Activated B cell treated with CpG ODN at 0.5 μM for 24 hours (primary cell): Measurements from ENCODE around the gene CEP162. TPM values are rescaled to one million over a fixed set of nuclear protein-coding genes. Genes with fewer than 3 reads are reported as not detected.
"Not testable (repeated sequence)": the region's sequence is repeated elsewhere in the genome, so short reads cannot be mapped to it uniquely, and the experiment has no call there.

Experiments used
- ATAC-seq: fragments of 200-7000 bp; cut with Tn5 transposase; one replicate; pipeline ENCODE4 v1.10.0; 2021; ENCODE audit warnings: low read depth, mild to moderate bottlenecking, moderate library complexity
- CTCF ChIA-PET: fragments of 350-600 bp; sonication (Branson Sonifier 250); formaldehyde crosslinking; loops from one replicate; lab custom pipeline; 2021; ENCODE audit warnings: antibody characterized with exemption; lab: Charles Lee
- POLR2A ChIA-PET: fragments of 350-600 bp; sonication (Branson Sonifier 250); formaldehyde crosslinking; loops from one replicate; lab custom pipeline; 2021; ENCODE audit warnings: antibody characterized with exemption; lab: Charles Lee
- DNase-seq: peaks from one replicate; pipeline ENCODE4 v3.0.0; 2022
- H3K27ac Mint-ChIP-seq: one replicate; pipeline ENCODE4 v1.8.0; 2020; ENCODE audit warnings: mixed read lengths
- H3K27me3 Mint-ChIP-seq: one replicate; pipeline ENCODE4 v1.8.0; 2021; ENCODE audit warnings: mixed read lengths
- H3K36me3 Mint-ChIP-seq: one replicate; pipeline ENCODE4 v1.8.0; 2021; ENCODE audit warnings: low read depth, mixed read lengths
- H3K4me1 Mint-ChIP-seq: one replicate; pipeline ENCODE4 v1.8.0; 2021; ENCODE audit warnings: mixed read lengths
- H3K4me3 Mint-ChIP-seq: one replicate; pipeline ENCODE4 v1.8.0; 2020; ENCODE audit warnings: mild to moderate bottlenecking, mixed read lengths
- H3K9me3 Mint-ChIP-seq: one replicate; pipeline ENCODE4 v1.8.0; 2020; ENCODE audit warnings: mixed read lengths
- intact Hi-C: fragments of 100-400 bp; cut with micrococcal nuclease; formaldehyde crosslinking; loops from one replicate; pipeline ENCODE4 v1.15.1; 2024
- total RNA-seq: library from RNA; stranded (reverse); gene quantifications from 2 replicates; pipeline ENCODE4 v1.2.3, GENCODE V29; 2022
- TF ChIP-seq, protein P1 (sequence below): fragments of 200-600 bp; IDR thresholded peaks from one replicate; pipeline ENCODE4 v1.8.0; 2022; ENCODE audit warnings: antibody characterized with exemption, mild to moderate bottlenecking

The CEP162 gene
- total RNA-seq, 1 donor from 2014 or later = 13.8 TPM

DNA sequence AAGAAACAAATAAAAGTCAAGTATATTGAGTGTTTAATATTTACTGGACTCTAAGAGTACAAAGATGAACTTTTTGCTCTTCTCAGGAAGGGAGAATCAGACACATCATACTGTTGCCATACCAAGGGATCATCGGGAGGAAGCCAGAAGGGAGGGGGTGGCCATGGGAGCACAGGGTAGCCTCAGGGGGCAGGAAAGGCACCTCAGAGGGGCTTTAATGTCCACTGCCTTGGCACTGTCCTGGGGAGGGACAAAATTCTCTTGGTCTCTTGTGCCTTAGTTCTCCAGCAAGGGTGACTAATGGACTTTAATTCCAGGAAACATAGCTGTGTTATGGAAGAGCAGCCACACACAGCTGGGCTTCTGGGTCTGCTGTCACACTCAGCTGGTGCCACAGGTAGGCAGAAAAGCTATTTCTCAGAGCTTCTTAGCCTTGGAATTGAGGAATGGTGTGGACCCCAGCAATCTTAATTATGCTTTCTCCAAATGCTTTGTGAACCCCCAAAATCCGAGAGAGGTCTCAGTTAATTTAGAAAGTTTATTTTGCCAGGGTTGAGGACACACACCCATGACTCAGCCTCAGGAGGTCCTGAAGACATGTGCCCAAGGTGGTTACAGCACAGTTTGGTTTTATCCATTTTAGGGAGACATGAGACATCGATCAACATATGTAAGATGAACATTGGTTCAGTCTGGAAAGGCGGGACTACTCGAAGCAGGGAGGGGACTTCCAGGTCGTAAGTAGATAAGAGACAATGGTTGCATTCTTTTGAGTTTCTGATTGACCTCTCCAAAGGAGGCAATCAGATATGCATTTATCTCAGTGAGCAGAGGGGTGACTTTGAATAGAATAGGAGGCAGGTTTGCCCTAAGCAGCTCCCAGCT lies 140.7 kb downstream of the CEP162 start:
- CTCF ChIA-PET = no interaction called here
- Mint-ChIP-seq H3K4me1 (no peaks in the 10 kb centered on the region), H3K36me3 (no peaks in the 10 kb centered on the region), H3K9me3 (no peaks in the 10 kb centered on the region), H3K27me3 (peaks cover 10% of the 10 kb centered on the region), H3K27ac (no peak overlapping the region), H3K4me3 (no peak overlapping the region)
- ATAC-seq = no peak
- intact Hi-C loops = no loop called here
- TF ChIP-seq, protein P1, sequence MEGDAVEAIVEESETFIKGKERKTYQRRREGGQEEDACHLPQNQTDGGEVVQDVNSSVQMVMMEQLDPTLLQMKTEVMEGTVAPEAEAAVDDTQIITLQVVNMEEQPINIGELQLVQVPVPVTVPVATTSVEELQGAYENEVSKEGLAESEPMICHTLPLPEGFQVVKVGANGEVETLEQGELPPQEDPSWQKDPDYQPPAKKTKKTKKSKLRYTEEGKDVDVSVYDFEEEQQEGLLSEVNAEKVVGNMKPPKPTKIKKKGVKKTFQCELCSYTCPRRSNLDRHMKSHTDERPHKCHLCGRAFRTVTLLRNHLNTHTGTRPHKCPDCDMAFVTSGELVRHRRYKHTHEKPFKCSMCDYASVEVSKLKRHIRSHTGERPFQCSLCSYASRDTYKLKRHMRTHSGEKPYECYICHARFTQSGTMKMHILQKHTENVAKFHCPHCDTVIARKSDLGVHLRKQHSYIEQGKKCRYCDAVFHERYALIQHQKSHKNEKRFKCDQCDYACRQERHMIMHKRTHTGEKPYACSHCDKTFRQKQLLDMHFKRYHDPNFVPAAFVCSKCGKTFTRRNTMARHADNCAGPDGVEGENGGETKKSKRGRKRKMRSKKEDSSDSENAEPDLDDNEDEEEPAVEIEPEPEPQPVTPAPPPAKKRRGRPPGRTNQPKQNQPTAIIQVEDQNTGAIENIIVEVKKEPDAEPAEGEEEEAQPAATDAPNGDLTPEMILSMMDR = no peak
- DNase-seq = no peak
- POLR2A ChIA-PET = no interaction called here

- peaks cover 10% of the 10 kb centered on the region for H3K27me3 Mint-ChIP-seq
- no peak overlapping the region for H3K4me3 Mint-ChIP-seq
- ATAC-seq (no peak), DNase-seq (no peak)
- H3K27ac Mint-ChIP-seq = no peak overlapping the region
- no peaks in the 10 kb centered on the region for H3K36me3 Mint-ChIP-seq
- intact Hi-C loops = no loop called here
- ChIA-PET CTCF (no interaction called here), POLR2A (no interaction called here)
- H3K4me1 Mint-ChIP-seq = no peaks in the 10 kb centered on the region
- H3K9me3 Mint-ChIP-seq = no peaks in the 10 kb centered on the region
- TF ChIP-seq, protein P1 = no peak
Observed at GRCh38 chr6:84086056-84086455, 141.4 kb downstream of the CEP162 start.

DNA sequence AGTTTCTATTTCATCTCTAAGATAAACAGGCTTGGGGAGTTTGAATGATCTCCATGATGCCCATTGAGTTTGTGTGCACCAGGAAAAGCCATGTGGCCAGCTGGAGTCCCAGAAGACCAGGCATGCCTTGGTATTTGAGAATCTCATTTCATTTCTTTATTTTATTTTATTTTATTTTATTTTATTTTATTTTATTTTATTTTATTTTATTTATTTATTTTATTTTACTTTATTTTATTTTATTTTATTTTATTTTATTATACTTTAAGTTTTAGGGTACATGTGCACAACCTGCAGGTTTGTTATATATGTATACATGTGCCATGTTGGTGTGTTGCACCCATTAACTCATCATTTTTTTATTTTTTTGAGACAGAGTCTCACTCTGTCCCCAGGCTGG lies 142.7 kb downstream of the CEP162 start:
- H3K27ac Mint-ChIP-seq, H3K36me3 Mint-ChIP-seq, ATAC-seq, H3K4me3 Mint-ChIP-seq, H3K4me1 Mint-ChIP-seq, intact Hi-C loops, H3K27me3 Mint-ChIP-seq, POLR2A ChIA-PET, CTCF ChIA-PET, H3K9me3 Mint-ChIP-seq, DNase-seq: not testable (repeated sequence)

DNA sequence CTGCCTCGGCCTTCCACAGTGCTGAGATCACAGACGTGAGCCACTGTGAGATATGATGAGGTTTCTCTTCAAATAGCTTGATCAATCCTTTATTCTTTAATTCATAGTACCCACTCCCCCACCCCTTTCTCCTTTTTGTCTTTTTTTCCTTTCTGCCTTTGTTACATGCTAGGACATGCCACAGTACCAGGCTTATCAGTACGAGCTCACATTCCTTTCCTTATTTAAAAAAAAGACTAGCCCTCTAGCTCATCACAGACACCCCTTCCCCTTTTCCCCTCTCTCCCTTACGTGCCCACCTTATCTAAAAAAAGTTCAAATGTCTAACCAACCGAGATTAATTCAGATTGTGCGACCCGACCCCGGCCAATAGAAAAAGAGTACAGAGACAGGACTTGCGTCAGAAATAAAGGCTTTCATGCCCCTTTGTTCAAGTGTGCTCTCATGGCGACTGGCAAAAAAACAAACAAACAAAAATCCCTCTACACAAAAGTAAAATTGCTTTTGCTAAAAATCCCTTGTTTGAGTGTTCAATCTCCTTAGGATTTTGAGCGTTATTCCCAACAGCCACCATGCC lies 144.7 kb downstream of the CEP162 start:
- ChIA-PET CTCF (no interaction called here), POLR2A (no interaction called here)
- Mint-ChIP-seq H3K36me3 (no peaks in the 10 kb centered on the region), H3K4me1 (no peaks in the 10 kb centered on the region), H3K9me3 (no peaks in the 10 kb centered on the region), H3K27ac (no peak overlapping the region), H3K27me3 (peaks cover 6% of the 10 kb centered on the region), H3K4me3 (no peak overlapping the region)
- DNase-seq = no peak
- intact Hi-C loops = no loop called here
- TF ChIP-seq, protein P1 = no peak
- no peak for ATAC-seq

GRCh38 chr6:84081222-84081621 lies 146.2 kb downstream of the CEP162 start:
- no peak overlapping the region for H3K27ac Mint-ChIP-seq
- ATAC-seq (no peak), DNase-seq (no peak)
- no peak overlapping the region for H3K4me3 Mint-ChIP-seq
- CTCF ChIA-PET = no interaction called here
- intact Hi-C loops = no loop called here
- TF ChIP-seq, protein P1 = no peak
- no peaks in the 10 kb centered on the region for H3K4me1 Mint-ChIP-seq
- POLR2A ChIA-PET = no interaction called here
- no peaks in the 10 kb centered on the region for H3K9me3 Mint-ChIP-seq
- peaks cover 5% of the 10 kb centered on the region for H3K27me3 Mint-ChIP-seq
- H3K36me3 Mint-ChIP-seq = no peaks in the 10 kb centered on the region
